Loucy (cell line): Measurements from ENCODE around the gene TBL1X.
A peak's percentile ranks its signal among the peaks of the same experiment; 100 is the strongest.

Source experiments
- H2AFZ ChIP-seq: fragments of 200-600 bp; sonication (generic); 2 replicates; pipeline ENCODE4 v1.6.0; 2016; ENCODE audit warnings: antibody characterized with exemption, mild to moderate bottlenecking, low read length, moderate library complexity
- H3F3A ChIP-seq: fragments of 200-600 bp; 2 replicates; pipeline ENCODE4 v1.6.0; 2016; ENCODE audit warnings: antibody characterized with exemption, low read depth, mild to moderate bottlenecking
- H3K27me3 ChIP-seq: fragments of 200-600 bp; sonication (generic); 2 replicates; pipeline ENCODE4 v1.6.1; 2014; ENCODE audit warnings: low read length, mild to moderate bottlenecking; ENCODE audit not compliant: insufficient read depth, poor library complexity, severe bottlenecking
- H3K36me3 ChIP-seq: fragments of 200-600 bp; sonication (generic); 2 replicates; pipeline ENCODE4 v1.6.1; 2016; ENCODE audit warnings: low read length; ENCODE audit not compliant: insufficient read depth
- H3K4me1 ChIP-seq: fragments of 200-600 bp; sonication (generic); 2 replicates; pipeline ENCODE4 v1.5.1; 2014; ENCODE audit warnings: low read length, mild to moderate bottlenecking; ENCODE audit not compliant: insufficient read depth, poor library complexity, severe bottlenecking
- H3K4me2 ChIP-seq: fragments of 200-600 bp; sonication (generic); 2 replicates; pipeline ENCODE4 v1.6.0; 2014; ENCODE audit warnings: antibody characterized with exemption, low read length, low read depth, mild to moderate bottlenecking; ENCODE audit not compliant: poor library complexity, severe bottlenecking
- H3K4me3 ChIP-seq: fragments of 200-600 bp; sonication (generic); 2 replicates; pipeline ENCODE4 v1.5.1; 2014; ENCODE audit warnings: low read length, mild to moderate bottlenecking, mixed read lengths; ENCODE audit not compliant: poor library complexity, severe bottlenecking
- H3K79me2 ChIP-seq: fragments of 200-600 bp; sonication (generic); 2 replicates; pipeline ENCODE4 v1.6.1; 2014; ENCODE audit warnings: low read length; ENCODE audit not compliant: insufficient read depth
- H3K9ac ChIP-seq: fragments of 200-600 bp; sonication (generic); 2 replicates; pipeline ENCODE4 v1.6.0; 2014; ENCODE audit warnings: mild to moderate bottlenecking, low read depth, low read length, moderate library complexity; ENCODE audit not compliant: poor library complexity, severe bottlenecking
- H3K9me2 ChIP-seq: fragments of 200-600 bp; sonication (generic); replicated peaks from 2 replicates; pipeline ENCODE4 v1.6.1; 2016; ENCODE audit warnings: low read depth, low read length, mixed read lengths
- H3K9me3 ChIP-seq: fragments of 200-600 bp; sonication (generic); 2 replicates; pipeline ENCODE4 v1.6.1; 2014; ENCODE audit warnings: mild to moderate bottlenecking, antibody characterized with exemption, low read length, low read depth; ENCODE audit not compliant: insufficient read depth
- H4K20me1 ChIP-seq: fragments of 200-600 bp; sonication (generic); 2 replicates; pipeline ENCODE4 v1.6.0; 2014; ENCODE audit warnings: antibody characterized with exemption, low read length, mild to moderate bottlenecking; ENCODE audit not compliant: insufficient read depth, poor library complexity, severe bottlenecking
- CTCF ChIP-seq: fragments of 200-600 bp; sonication (generic); conservative IDR thresholded peaks from 2 replicates; pipeline ENCODE4 v1.5.1; 2014; ENCODE audit warnings: mild to moderate bottlenecking, antibody characterized with exemption, low read length
- EZH2phosphoT487 ChIP-seq: fragments of 200-600 bp; IDR thresholded peaks from 2 replicates; pipeline ENCODE4 v1.6.1; 2018; ENCODE audit warnings: antibody characterized with exemption, mild to moderate bottlenecking, moderate library complexity, borderline replicate concordance

TBL1X gene

GRCh38 chrX:9701790-9702189 is 236.9 kb downstream of the TBL1X start:
- Histone ChIP-seq H3F3A (no peaks in the 10 kb centered on the region), H3K79me2 (no peaks in the 10 kb centered on the region), H4K20me1 (no peaks in the 10 kb centered on the region), H3K4me3 (no peak overlapping the region), H3K9me3 (no peaks in the 10 kb centered on the region), H3K4me2 (no peak overlapping the region), H3K9me2 (no peaks in the 10 kb centered on the region), H3K4me1 (no peaks in the 10 kb centered on the region), H2AFZ (no peak overlapping the region), H3K9ac (no peak overlapping the region), H3K36me3 (no peaks in the 10 kb centered on the region), H3K27me3 (no peaks in the 10 kb centered on the region)
- TF ChIP-seq CTCF (0 out of 2 replicates have a peak, but pooled peaks have one; percentile 11), EZH2phosphoT487 (no peak)

GRCh38 chrX:9703406-9703805 is 238.5 kb downstream of the TBL1X start:
- H3K79me2 ChIP-seq, result no peaks in the 10 kb centered on the region
- H3K9ac ChIP-seq, result no peak overlapping the region
- H3K4me1 ChIP-seq, result no peaks in the 10 kb centered on the region
- H3K9me2 ChIP-seq, result no peaks in the 10 kb centered on the region
- H4K20me1 ChIP-seq, result no peaks in the 10 kb centered on the region
- no peaks in the 10 kb centered on the region for H3K36me3 ChIP-seq
- no peak overlapping the region for H3K4me2 ChIP-seq
- H3K4me3 ChIP-seq, result no peak overlapping the region
- no peaks in the 10 kb centered on the region for H3K9me3 ChIP-seq
- H3F3A ChIP-seq, result no peaks in the 10 kb centered on the region
- no peak overlapping the region for H2AFZ ChIP-seq
- no peak for TF ChIP-seq EZH2phosphoT487
- no peak for TF ChIP-seq CTCF
- H3K27me3 ChIP-seq, result no peaks in the 10 kb centered on the region

GRCh38 chrX:9704876-9705465 is 240.1 kb downstream of the TBL1X start:
- Histone ChIP-seq H3K4me2 (no peak overlapping the region), H3K4me1 (no peaks in the 10 kb centered on the region), H3K4me3 (no peak overlapping the region), H3K9me3 (no peaks in the 10 kb centered on the region), H3K27me3 (no peaks in the 10 kb centered on the region), H2AFZ (no peak overlapping the region), H3K9me2 (no peaks in the 10 kb centered on the region), H3F3A (no peaks in the 10 kb centered on the region), H4K20me1 (no peaks in the 10 kb centered on the region), H3K9ac (no peak overlapping the region), H3K36me3 (no peaks in the 10 kb centered on the region), H3K79me2 (no peaks in the 10 kb centered on the region)
- no peak for TF ChIP-seq EZH2phosphoT487
- TF ChIP-seq CTCF, result no peak
